Middle frontal gyrus (tissue), 1 donor: ENCODE data around the gene HOTAIR.

Experiments used
- DNase-seq: peaks from one replicate; pipeline ENCODE4 v3.0.0-alpha.2; 2015; ENCODE audit warnings: low spot score; ENCODE audit errors: extremely low spot score

HOTAIR gene

DNA sequence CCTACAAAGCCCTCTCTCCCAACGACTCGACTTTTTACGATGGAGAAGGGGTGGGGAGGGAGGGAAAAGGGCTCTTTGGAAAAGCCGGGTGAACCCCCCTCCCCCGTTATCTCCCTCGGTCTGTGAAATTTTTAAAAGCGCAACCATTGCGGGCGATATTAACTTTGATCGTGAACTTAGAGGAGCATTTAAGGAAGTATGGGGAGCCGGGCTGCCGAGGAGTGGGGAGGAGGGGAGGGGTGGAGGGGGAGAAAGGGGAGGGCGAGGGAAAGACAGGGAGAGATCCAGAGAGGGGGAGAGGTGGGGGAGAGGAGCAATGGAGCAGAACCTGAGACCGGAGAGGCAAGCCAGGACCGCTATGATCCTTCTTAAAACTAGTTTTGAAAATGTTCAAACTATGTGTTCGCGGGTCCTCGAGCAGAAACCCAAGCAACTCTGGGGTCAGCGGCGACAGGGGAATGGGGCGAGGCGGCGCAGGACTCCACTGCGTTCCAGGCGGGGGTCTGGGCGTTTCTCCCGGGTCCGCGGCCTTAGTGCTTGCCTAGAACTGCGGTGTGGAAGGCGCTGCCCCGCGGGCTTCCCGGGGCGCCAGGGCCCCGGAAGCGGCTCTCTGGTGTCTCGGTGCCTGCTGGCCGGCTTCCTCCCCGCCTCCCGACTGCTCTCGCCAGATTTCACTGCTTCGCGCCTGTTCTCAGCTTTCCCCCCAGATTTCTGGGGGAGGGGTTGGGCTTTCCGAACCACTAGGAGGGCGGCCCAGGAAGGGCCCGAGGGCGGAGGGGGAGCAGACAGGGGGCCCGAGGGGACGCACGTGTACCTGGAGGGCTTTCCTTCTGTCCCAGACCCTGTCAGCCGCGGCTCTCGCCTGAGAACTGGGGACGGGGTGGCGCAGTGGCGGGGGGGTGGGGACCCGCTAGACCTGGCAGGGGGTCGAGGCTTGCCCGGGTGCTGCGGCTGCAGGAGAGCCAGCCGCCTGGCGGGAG lies at the start of gene HOTAIR:
TSS of gene HOTAIR (minus strand) at position 871 of the 980 bp plus-strand sequence.
- no peak for DNase-seq

GRCh38 chr12:54024127-54024526 lies 49.4 kb upstream of the HOTAIR start:
- DNase-seq, result no peak

DNA sequence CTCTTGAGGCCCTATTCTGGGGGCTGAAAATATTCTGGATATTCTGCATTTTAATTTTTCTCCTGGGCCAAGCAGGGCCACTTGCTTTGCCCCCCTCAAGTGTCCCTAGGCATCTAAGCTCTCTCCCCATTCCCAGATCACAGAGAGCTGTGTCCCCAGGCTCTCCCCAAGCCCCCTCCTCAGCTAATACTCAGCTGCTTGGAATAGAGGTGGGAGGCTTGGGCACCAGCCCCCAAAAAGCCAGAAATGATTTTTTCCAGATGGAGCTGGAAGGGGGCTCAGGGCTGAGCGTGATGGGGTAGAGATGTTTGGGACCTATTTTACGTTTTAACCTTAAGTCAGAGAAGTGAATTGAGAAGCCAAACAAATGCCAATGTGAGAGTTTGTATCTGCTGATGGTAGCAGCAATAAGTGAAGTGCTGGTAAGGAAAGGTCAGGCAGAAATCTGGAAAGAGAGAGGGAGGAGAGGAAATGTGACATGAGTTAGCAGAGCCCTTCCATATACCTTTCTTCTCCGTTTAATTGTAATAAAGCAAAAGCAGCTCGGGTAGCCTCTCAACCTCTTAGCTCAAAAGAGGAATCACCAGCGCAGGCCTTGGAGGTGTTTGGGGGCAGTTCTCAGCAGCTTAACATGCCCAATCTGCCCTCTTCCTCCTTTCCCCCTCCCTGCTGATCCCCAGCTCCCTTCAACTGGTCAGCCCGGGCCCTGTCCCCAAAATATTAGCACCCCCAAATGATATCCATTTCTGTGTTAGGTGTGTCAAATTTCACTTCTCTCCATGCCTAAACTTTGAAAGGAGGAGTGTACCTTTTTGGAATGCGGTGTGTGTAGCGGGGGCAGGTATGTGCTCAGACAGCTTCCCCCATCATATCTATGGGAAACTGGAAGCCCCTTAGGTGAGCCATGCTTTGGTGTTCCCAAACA lies 48.5 kb upstream of the HOTAIR start:
- DNase-seq, result no peak

DNA sequence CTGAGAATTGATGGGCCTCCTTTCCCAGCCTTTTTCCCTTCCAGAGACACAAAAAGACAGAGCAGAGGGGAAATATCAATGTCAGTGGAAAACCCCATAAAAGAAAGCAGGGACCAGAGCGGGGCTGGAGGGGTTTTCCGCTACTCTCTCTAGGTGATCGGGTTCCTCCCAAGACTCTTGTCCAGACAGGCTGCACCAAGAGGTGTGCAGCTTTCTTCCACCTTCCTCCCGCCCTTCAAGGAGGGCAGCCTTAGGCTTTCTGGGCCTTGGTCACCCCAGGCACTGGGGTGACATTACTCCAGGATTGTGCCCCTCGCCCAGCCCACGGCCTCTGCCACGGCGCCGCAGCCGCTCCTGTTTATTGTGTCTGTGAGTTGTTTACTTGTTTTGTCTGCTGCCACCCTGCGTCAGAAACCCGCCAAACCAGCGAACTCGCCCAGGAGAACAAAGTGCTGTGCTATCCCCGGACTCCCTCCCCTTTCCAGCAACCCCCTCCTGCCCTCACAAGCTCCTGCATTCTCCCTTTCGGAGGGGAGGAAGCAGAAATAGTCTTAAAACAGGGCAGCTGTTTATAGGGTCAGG lies 46.8 kb upstream of the HOTAIR start:
- DNase-seq, result no peak

- DNase-seq, result no peak
Measured at GRCh38 chr12:54020591-54021405, 46.0 kb upstream of the HOTAIR start.

GRCh38 chr12:54019924-54020590 lies 45.3 kb upstream of the HOTAIR start:
- DNase-seq, result no peak

- DNase-seq, result no peak
Measured at GRCh38 chr12:54019091-54019811, 44.5 kb upstream of the HOTAIR start.

GRCh38 chr12:54018468-54018984 lies 43.8 kb upstream of the HOTAIR start:
- DNase-seq, result no peak

- no peak for DNase-seq
Measured at GRCh38 chr12:54017878-54018467, 43.2 kb upstream of the HOTAIR start.

DNA sequence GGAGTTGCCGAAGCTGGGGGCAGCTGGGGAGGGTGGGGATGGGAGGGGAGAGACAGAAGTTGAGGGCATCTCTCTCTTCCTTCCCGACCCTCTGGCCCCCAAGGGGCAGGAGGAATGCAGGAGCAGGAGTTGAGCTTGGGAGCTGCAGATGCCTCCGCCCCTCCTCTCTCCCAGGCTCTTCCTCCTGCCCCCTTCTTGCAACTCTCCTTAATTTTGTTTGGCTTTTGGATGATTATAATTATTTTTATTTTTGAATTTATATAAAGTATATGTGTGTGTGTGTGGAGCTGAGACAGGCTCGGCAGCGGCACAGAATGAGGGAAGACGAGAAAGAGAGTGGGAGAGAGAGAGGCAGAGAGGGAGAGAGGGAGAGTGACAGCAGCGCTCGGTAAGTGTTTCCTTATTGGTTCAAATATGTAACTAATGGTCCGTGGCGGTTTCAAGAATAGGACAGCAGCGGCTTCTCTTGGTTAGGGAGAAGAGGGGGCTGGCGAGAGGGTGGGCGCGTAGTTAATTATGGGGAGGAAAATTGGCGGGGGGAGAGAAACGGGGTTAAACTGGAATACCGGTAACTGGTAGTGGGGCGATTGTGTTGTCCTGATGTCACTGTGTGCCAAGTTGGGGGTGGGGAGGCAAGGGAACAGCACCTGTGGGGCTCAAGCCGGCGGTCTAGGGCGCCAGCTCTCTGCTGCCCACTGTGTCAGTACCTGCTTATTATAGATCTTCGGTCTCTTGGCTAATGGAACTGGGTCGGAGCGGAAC lies 42.5 kb upstream of the HOTAIR start:
- DNase-seq, result no peak

DNA sequence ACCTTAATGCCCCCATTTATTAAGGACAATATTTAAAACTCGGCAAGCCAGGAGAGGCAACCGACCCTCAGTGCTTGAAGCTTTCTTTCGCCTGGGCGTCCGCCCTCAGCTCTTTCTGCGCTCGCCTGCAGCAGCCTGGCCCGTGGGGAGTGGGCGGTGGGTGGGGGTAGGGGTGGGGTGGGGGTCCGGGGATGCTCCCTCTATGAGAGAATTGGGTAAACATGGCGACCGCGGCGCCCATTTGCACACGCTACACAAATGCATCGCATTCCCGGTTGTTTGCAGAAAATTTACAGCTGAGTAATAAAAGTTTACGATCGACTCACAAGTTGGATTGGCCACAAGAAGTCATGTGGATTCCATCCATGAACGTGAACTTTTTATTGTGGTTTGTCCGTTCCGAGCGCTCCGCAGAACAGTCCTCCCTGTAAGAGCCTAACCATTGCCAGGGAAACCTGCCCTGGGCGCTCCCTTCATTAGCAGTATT lies 41.8 kb upstream of the HOTAIR start:
- DNase-seq, result no peak

DNA sequence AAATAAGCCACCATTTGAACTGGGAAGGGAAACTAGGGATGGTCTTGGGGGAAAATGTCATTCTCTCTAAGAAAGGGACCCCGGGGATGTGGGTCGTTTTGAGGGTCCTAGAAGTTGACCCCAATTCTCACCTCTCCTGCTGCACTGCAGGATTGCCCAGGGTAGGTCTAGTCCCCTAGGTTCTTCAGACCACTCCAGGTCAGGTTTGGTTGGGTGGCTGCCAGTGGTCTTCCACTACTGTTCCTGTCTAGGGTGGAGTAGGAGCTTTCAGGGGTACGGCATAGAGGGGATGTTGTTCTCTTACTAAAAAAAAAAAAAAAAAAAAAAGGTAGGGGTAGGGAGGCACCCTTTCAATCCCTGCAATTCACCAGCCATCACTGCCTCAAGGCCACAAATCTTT lies 41.3 kb upstream of the HOTAIR start:
- DNase-seq, result no peak

DNA sequence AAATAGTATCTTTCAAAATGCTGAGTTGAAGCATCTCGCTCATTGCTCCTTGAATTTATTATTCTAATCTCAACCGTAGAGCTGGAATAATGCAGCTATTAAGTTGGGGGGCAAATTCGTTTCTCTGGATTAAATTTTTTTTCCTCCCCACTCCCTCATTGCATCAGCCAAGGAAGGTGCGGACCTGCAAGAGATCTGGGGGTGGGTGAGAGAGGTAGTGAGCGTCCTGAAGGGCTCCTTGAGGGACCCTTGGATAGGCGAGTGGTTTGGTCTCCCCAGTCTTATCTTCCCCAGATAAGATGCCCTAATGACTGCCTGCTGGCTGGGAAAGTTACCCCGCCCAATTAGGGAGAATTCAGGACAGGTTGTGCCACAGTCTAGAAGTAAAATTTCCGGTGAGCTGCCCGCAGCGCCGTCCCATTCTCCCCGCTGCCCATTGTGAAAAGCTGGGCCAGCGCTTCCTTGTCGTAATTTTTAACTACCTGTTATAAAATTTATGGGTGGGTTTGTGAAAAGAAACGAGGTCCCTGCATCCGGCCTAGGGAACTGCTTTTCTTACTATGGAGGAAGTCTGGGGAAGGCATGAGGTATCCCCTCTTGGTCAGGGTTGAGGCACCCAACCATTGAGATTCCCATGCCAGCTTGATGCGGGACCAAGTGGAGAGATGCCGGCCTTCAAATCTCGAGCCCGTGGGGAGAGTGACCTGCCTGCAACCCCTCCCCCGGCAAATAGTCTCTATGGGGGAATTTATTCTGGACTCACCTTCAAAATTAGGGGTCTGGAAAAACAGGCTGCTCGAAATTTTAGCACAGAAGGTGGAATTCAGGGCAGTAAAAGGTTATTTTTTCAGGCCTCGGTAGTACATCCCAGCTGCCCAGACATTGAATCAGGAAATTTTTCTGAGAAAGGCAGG lies 40.5 kb upstream of the HOTAIR start:
- no peak for DNase-seq

- DNase-seq, result no peak
Measured at GRCh38 chr12:54014377-54015017, 39.7 kb upstream of the HOTAIR start.

- DNase-seq, result no peak
Measured at GRCh38 chr12:54012631-54013409, 38.1 kb upstream of the HOTAIR start.
